GM12873 (cell line): Measurements from ENCODE around the gene LILRB1.

Experiments used
- TF ChIP-seq, protein P1 (sequence below): IDR thresholded peaks from 2 replicates; pipeline ENCODE4 v1.5.1; 2012; ENCODE audit warnings: low read depth, mild to moderate bottlenecking, moderate library complexity, low read length, control low read depth; ENCODE audit not compliant: insufficient read depth; ENCODE audit errors: missing control alignments

Gene LILRB1

DNA sequence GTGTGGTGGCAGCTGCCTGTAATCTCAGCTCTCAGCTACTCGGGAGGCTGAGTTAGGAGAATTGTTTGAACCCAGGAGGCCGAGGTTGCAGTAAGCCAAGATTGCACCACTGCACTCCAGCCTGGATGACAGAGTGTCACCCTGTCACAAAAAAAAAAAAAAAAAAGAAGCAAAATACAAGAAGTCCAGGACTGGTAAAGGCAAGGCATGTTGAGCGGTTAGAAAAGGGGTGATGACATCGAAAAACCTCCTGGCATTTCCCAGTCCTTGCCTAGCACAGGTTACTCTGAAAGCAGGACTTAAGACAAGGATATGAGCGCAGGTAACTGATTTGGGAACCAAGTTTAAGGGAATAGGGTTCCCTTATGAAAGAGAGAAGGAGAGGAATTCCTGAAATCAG lies 30.0 kb downstream of the LILRB1 start:
- TF ChIP-seq, protein P1, sequence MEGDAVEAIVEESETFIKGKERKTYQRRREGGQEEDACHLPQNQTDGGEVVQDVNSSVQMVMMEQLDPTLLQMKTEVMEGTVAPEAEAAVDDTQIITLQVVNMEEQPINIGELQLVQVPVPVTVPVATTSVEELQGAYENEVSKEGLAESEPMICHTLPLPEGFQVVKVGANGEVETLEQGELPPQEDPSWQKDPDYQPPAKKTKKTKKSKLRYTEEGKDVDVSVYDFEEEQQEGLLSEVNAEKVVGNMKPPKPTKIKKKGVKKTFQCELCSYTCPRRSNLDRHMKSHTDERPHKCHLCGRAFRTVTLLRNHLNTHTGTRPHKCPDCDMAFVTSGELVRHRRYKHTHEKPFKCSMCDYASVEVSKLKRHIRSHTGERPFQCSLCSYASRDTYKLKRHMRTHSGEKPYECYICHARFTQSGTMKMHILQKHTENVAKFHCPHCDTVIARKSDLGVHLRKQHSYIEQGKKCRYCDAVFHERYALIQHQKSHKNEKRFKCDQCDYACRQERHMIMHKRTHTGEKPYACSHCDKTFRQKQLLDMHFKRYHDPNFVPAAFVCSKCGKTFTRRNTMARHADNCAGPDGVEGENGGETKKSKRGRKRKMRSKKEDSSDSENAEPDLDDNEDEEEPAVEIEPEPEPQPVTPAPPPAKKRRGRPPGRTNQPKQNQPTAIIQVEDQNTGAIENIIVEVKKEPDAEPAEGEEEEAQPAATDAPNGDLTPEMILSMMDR: no peak

DNA sequence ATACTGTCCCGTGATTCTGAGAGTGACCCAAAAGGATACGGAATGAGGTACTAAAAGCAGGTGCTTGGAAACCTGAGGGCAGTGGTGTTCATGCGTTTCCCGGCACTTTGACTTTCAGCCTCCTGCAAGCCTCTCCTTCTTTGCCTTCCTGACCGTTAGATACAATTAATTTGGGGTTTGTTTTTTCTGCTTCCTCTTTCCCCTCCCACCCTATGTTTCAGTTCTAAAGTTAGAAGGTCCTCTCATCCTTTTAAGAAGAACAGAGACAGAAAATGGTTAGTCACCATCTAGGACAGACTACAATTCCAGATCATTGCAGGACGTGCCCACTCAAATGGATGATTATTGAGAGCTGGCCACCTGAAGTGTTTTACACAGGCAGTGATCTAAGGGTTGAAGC lies 30.7 kb downstream of the LILRB1 start:
- TF ChIP-seq, protein P1: no peak

DNA sequence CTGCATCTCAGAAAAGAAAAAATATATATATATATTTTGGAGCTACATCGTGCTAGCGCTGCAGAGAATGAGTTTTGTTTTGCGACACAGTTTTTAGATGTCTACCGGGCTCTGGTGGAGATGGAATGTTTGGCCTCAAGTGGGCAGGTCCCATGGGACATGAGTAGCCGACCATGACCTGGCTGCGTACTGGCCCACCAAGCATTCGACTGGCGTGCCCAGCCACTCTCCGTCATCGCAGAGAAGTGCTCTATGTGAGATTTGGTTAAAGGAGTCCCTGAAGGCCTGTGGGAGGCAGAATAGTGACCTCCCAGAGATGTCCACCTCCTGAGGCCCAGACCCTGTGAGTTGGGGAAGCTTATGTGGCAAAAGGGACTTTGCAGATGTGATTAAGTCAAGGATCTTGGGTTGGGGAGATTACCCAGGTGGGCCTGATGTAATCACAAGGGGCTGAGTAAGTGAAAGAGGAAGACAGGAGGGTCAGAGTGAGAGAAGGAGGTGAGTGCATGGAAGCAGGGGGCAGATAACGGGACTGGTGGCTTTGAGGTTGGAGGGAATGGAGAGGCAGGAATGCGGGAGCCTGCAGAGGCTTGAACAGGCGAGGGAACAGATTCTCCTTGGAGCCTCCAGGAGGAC lies 31.7 kb downstream of the LILRB1 start:
- TF ChIP-seq, protein P1: no peak

DNA sequence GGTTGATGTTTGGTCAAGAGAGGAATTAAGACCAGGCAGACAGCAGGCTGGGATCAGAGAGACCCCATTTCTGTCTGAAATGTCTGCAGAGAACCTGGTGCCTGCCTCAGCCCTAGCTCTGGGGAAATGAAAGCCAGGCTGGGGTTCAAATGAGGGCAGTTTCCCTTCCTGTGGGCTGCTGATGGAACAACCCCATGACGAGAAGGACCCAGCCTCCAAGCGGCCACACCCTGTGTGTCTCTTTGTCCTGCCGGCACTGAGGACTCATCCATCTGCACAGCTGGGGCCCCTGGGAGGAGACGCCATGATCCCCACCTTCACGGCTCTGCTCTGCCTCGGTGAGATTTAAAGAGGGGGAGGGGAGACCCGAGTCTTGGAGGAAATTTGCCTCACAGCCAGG lies 32.4 kb downstream of the LILRB1 start, which contains the start of gene LILRB4:
Gene LILRB4 (plus strand): TSS at position 256 of the 400 bp plus-strand sequence. CDS start 49 bp downstream, at position 305.
- TF ChIP-seq, protein P1: no peak

DNA sequence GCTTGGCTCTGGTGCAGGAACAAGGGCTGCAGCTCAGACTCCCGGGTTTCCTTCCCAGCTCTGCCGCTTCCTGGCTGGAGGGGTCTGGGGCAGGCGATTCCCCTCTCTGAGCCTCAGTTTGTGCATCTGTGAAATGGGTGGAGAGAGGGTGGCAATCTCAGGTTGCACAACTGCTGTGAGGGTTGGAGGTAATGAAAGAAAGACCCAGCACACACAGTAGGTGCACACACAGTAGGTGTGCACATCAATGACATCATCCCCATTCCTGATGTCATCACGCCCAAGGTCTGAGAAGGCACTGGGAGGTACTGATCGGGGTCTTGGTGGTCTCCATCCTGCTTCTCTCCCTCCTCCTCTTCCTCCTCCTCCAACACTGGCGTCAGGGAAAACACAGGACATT lies 35.2 kb downstream of the LILRB1 start:
- TF ChIP-seq, protein P1: no peak

DNA sequence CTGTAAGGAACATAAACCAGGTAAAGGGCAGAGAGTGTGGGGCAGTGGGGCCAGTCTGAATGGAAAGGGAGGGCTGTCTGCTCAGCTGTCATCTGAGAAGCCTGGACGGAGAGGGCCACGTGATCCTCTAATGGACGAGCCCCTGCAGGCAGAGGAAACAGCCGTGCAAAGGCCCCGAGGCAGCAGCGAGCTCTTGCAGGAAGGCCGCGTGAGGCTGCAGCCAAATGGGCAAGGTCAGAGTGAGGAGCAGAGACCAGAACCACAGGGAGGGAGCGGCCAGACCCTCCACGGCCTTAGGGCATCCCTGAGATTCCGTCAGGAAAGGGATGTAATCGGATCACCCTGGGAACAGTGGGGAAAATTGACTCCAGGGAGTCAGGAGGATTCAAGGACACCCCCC lies 36.9 kb downstream of the LILRB1 start:
- TF ChIP-seq, protein P1: no peak

DNA sequence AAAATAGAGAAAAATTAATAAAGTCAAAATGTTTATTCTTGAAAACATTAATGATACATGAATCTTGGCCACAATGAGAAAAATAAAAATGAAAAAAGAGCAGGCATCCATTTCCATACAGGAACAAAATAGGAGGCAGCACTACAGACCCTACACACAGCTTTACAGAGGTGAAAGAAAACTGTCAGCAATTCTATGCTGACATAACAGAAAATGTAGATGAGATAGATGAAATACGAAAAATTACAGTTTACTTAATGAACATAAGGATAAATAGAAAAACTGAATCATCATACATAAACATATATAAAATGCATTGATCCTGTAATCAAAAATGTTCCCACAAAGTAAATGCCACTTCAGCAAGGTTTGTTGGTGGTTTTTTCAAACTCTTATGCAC lies 38.1 kb downstream of the LILRB1 start:
- TF ChIP-seq, protein P1: no peak
